ENCODE results near the gene MYL11.
"Not testable (repeated sequence)": the region's sequence is repeated elsewhere in the genome, so short reads cannot be mapped to it uniquely, and the experiment has no call there.

The MYL11 gene, protein sequence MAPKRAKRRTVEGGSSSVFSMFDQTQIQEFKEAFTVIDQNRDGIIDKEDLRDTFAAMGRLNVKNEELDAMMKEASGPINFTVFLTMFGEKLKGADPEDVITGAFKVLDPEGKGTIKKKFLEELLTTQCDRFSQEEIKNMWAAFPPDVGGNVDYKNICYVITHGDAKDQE

DNA sequence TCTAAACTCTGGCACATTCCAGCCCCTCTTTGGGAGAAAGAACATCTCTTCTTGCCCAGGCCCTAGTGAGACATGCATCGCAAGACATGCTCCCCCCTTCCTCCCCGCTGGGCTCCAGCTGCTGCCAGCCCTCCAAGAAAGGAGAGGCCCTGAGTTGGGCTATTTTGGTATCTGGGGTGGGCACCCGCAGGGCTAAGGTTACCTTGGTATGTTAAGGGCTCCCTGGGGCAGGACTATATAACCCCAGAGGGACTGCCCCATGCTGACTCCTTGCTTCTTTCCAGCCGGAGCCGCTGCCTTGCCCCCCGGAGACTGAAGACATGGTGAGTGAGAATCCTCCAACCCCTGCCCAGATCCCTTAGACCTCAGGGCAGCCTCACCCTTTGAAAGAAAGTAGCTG is at the start of gene MYL11:
Gene MYL11, plus strand, starts transcription at position 265 of the 400 bp plus-strand sequence. Its CDS starts 56 bp downstream, at position 321.
- no peak for DNase-seq (ENCODE audit: low read depth)

DNA sequence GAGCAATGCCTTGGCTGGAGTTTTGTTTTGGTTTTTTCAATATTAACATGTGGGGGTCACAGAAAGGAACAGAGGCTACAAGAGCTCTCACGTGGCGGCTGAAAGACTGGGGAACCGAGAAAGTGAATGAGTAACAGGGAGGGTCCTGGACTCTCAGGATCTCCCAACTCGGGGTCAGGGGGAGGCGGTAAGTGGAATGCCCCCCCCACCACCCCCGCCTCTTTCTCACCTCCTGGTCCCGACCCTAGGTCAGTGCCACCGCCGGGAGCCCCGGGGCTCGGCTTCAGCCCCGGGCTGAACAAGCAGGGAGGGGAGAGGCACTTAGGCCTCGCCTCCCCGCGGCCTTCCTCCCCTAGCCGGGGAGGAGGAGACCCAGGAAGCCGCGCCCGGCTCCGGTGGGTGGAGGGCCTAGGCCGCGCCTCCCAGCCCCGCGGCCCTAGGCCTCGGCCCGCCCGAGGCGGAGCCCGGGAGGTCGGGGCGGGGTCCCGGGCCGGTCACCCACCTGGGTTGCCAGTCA is 40.1 kb upstream of the MYL11 start:
- DNase-seq (ENCODE audit: low read depth), result peak; percentile 82

DNA sequence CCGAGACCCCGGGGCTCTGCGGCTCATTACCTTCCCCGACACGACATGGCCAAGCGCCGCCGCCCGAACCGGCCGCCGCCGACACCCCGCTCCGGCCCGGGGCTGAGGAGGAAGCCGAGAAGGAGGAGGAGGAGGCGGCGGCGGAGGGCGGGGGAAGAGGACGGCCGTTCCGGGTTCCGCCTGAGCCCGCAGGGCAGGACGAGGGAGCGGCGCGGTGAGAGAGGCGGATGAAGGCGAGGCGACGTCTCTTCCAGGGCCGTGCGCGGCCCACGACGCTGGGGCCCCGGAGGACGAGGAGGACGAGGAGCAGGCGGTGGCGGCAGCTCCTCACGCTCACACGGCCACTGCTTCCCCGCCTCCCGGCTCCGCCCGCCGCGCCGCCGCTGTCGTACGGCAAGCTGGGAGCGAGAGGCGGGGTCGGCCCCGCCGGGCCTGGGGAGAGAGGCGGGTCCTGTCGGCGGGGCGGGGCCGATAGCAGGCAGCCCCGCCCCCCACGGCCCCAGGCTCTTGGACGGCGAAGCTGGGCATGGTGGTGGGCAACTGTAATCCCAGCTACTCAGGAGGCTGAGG is 39.5 kb upstream of the MYL11 start:
- DNase-seq (ENCODE audit: low read depth), result peak; percentile 75

DNA sequence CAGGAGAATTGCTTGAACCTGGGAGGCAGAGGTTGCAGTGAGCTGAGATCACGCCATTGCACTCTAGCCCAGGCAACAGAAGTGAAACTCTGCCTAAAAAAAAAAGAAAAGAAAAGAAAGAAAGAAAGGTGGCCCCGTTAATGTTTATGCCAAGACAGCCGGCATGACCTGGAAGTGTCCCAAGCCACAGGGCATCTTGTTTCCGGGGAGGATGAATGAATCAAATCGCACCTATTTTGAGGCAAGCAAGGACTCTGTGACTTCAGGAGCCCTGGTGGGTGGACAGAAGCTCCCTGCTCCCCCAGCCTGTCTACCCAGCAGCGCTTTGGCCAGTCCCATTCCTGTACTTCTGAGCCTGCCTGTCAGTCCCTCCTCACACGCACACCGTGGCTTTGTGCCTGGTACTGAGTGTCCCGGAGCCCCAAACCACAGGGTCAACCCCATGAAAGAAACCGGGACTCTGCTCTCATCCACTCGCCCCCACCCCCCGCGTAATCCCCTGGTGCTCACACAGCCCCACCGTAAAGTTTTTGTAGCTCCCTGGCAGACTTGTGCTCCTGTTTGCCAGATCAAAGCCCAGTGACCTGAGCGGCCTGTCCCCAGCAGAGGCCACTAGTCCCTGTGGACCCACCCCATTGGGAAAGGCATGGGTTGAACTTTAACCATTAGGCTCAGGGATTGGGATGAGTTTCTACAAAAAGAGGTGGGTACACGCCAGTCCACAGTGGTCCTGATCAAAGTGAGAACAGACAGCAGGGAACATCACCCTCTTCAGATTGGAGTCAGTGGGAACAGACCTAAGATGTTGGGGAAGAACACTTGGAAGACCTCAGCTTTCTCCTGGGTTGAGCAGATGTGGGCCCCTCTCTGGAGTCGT is 38.8 kb upstream of the MYL11 start:
- peak; percentile 30 for DNase-seq (ENCODE audit: low read depth)

DNA sequence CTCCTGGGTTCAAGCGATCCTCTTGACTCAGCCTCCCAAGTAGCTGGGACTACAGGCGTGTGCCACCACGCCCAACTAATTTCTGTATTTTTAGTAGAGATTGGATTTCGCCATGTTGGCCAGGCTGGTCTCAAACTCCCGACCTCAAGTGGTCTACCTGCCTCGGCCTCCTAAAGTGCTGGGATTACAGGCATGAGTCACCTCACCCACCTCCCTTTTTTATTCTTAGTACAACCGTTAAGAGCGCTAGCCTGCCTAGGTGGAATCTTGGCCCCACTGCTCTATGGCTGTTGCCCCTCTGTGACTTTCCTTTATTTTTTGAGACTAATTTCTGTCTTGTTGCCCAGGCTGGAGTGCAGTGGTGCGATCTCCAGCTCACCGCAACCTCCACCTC is 36.6 kb upstream of the MYL11 start:
- not testable (repeated sequence) for DNase-seq (ENCODE audit: low read depth)

DNA sequence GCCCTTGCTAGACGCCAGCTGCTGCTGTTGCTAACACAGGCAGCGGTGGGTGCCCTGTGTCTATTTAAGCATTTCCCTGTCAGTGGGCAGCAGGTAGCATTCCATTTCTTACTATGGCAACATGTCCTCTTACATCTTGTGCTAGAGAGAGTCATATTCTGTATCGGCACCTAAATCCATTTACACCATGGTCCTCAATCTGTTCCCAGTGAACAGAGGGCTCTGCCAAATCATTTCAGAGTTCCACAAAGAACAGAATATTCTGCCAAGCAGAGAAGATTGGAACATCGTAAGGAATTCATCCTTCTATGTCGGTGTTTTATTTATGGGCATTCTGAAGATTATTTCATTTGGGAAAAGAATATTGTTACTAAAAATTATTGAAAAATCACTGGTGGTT is 35.9 kb upstream of the MYL11 start:
- not testable (repeated sequence) for DNase-seq (ENCODE audit: low read depth)

DNA sequence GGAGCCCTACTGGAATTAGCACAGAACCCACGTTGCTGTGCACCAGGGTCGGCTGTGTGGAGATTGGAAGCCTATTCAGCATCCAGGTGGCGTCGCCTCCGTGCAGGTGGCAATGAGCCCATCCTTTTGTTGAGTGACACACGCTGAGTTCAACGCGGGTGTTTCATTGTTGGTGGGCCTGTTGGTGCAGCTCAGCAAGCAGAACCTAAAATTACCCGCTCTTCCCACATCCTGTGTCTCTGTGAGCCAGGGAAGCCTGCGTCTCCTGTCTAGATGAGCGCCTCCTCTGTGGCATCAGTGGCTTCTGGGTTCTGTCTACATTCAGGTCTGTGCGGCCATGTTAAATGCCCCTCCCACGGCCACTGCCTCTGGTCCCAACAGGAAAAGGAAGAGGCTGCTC is 34.0 kb upstream of the MYL11 start:
- no peak for DNase-seq (ENCODE audit: low read depth)

DNA sequence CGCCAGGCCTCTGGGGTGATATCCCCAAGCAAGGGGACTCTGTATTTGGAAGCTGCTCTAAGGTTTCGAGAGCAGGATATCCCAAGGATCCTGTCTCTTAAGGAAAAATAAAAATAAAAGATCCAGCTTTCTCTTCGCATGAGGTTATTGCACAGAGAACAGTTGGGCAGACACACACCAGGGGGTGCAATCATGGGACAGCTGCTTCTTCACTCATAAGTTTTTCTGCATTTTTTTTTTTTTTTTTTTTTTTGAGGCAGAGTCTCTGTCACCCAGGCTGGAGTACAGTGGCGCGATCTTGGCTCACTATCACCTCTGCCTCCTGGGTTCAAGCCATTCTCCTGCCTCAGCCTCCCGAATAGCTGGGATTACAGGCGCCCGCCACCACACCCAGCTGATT is 32.6 kb upstream of the MYL11 start:
- DNase-seq (ENCODE audit: low read depth), result not testable (repeated sequence)

DNA sequence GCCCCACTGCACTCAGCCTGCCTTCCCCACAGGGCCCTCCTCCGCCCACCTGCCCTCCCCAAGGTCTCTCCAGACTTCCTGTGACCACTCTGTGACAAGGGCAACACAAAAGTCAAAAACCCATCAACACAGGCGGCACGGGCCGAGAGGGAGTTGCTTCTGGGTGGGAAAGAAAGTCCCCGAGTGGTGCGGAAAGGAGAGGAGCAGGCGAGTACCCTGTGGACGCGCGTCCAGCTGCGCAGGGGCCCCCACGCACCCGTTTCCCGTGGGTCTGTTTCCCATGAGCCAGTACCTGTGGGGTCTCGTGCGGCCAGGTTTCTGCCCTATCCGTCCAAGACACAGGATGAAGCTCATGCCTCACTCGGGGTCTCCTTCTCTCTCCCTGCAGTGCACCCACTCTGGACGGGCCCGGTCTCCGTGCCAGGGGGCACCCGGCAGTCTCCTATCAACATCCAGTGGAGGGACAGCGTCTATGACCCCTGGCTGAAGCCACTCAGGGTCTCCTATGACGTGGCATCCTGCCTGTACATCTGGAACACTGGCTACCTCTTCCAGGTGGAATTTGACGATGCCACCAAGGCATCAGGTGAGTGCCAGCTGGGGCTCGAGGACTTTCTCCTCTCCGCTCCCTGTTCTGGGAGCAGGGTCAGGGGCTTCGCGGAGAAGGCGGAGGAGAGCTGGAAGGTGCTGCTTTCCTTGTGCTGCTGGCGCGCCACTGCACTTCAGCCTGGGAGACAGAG is 31.7 kb upstream of the MYL11 start:
- no peak for DNase-seq (ENCODE audit: low read depth)

DNA sequence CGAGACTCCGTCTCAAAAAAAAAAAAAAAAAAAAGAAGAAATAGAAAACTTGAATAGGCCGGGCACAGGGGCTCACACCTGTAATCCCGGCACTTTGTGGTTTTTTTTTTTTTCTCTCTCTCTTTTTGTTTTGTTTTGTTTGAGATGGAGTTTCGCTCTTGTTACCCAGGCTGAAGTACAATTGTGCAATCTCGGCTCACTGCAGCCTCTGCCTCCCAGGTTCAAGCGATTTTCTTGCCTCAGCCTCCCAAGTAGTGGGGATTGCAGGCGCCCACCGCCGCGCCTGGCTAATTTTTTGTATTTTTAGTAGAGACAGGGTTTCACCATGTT is 31.1 kb upstream of the MYL11 start:
- not testable (repeated sequence) for DNase-seq (ENCODE audit: low read depth)

DNA sequence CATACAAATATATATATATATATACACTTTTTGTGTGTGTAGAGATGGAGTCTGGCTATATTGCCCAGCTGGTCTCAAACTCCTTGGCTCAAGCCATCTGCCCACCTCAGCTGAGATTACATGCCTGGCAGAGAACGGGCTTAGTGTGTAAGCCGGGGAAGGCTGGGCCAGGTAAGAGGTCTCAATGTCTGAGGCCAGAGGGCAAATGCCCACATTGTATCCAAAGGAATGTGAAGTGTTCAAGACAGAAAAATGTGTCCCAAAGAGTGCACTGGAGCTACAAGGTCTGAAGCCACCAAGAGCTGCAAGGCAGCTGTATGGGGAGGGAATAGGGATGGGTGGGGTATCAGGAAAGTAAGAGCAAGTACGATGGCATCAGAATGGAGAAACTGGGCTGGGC is 28.3 kb upstream of the MYL11 start:
- DNase-seq (ENCODE audit: low read depth), result no peak

DNA sequence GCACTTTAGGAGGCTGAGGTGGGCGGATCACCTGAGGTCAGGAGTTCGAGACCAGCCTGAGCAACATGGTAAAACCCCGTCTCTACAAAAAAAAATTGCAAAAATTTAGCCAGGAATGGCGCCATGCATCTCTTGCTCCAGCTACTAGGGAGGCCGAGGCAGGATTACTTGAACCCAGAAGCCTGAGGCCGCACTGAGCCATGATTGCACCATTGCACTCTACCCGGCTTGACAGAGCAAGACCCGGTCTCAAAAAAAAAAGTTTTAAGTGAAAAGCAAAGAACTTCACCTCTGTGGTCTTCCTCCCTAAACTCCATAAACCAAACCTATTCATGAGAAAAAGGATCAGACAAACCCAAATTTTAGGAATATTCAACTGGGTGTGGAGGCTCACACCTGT is 26.5 kb upstream of the MYL11 start:
- DNase-seq (ENCODE audit: low read depth), result no peak

DNA sequence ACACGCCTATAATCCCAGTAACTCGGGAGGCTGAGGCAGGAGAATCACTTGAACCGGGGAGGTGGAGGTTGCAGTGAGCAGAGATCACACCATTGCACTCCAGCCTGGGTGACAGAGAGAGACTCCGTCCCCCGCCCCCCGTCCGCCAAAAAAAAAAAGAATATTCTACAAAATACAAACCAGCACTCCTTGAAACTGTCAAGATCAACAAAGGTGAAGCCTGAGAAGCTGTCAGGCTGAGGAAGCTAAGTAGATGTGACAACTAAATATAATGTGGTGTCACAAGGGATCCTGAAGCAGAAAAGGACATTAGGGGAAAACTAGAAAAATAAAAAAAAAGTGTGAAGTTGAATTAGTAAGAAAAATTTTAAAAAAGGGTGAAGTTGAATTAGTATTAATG is 25.7 kb upstream of the MYL11 start:
- DNase-seq (ENCODE audit: low read depth), result no peak

DNA sequence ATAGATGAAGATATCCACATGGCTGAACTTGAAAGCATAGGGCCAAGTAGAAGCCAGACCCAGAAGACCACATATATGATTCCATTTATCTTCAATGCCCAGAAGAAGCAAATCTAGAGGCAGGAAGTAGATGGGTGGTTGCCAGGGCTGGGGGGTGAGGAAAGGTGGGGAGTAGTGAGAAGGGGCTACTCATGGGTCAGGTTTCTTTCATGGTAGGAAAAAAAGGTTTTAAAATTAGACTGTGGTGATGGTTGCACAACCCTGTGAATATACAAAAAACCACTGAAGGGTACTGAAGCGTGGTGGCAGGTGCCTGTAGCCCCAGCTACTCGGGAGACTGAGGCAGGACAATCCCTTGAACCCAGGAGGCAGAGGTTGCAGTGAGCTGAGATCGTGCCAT is 24.9 kb upstream of the MYL11 start:
- DNase-seq (ENCODE audit: low read depth), result no peak

DNA sequence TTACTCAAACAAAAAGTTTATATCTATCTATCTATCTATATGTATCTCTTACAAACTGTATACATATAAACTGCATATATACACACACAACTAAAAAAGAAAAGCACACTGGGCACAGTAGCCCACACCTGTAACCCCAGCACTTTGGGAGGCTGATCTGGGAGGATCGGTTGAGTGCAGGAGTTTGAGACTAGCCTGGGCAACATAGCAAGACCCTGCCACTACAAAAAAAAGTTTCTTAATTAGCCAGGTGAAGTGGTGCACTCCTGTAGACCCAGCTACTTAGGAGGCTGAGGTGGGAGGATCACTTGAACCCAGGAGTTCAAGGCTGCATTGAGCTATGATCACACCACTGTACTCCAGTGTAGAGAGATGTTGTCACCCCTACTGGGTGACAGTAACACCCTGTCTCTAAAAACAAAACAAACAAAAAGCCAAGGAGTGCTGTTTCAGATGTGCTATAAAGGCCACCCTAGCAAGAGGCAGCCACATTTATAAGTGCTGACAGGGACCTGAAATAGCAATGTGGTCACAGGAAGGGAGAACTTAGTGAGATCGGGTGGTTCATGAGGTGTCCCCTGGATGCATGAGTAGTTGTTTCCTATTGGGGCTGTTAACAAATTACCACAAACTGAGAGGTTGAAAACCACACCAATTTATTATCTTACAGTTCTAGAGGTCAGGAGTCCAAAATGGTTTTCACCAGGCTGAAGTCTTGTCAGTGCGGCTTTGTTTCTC is 24.3 kb upstream of the MYL11 start:
- DNase-seq (ENCODE audit: low read depth), result no peak

DNA sequence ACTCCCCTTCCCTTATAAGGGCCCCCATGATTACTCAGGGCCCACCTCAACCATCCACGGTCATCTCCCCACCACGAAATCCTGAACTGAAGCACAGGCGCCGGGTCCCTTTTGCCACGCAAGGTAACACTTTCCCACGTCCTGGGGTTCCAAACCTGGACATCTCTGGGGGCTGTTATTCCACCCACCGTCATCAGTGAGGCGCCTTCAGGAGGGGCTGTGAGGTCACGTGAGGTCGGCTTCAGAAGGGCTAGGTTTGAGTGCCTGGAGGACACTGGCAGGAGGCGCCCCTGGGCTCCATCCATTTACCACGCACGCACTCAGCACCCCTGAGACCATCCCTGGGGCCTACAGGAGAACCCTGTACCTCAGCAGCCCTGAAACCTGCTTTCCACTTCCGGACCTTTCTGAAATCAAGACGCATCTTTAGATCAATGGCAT is 23.6 kb upstream of the MYL11 start:
- DNase-seq (ENCODE audit: low read depth), result no peak

DNA sequence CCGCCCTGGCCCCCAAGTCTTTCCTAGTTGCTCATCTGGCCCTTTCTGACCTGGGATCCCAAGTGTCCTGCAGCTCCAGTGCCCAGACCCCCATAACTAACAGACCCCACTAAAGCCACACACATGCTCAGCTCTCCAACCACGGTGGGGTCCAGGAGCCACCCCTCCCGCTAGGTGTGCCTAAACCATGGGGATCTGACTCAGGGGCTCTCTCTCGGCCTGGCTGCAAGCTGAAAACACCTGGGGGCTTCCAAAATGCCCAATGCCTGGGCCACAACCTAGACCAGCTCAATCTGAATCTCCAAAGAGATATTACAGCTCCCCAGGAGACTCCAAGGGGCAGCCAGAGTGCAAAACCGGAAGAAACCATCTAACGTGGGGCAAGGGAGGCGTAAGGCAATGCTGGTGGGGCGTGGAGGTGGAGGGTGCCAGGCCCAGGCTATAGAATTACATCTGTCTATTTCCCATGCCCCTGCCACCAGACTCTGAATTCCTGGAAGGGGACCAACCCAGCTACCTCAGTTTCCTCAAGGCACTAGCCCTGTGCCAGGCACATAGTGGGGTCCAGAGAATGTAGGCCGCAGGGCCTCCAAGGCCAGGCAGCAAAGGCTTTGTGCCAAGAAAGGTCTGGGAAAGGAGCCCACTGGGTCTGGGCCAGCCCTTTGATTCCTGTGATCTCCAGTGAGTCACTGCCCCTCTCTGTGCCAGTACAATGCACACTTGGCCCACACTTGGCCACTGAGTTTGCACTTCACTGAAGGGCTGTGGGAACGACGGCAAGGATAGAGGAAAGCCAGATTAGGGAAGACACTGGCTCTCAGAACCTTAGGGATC is 22.8 kb upstream of the MYL11 start:
- peak; percentile 89 for DNase-seq (ENCODE audit: low read depth)

DNA sequence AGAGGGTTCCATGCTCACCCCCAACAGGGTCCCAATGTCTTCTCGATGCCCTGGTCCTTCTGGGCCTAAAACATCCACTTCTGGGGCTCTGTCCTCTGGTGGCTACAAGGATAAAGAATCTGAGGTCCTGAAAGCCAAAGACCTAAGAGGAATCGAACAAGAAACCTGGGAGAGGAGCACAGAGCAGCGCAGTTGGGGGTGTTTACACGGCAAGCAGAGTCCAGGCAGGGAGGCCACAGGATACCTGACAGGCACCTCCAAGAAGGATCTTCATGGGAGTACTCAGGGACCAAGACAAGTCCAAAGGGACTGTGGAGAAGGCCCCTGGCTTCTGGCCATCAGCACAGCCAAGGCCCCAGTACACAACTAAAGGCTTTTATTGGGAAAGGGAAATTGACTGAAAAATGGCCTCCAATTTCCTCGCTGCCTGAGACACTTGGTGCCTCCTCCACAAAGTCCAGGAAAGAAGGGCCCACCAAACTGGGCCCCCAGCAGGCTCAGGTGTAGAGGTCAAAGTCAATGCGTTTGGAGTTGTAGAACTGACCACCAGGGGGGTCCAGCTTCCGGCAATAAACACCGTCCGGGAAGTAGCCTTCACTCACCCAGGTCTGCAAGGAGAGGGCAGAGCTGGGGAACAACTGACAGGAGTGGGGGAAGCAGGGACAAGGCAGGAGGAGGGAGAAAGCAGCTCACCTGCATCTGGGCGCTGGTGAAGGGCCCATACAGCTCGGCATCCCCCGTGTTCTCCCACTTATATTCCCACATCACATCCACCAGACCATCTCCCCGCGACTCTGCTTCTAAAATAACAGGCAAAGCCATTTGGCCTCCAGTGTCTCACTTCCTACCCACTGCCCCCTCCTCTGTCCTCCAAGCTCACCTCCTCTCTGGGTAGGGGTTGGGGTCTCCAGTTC is 21.9 kb upstream of the MYL11 start:
- no peak for DNase-seq (ENCODE audit: low read depth)

DNA sequence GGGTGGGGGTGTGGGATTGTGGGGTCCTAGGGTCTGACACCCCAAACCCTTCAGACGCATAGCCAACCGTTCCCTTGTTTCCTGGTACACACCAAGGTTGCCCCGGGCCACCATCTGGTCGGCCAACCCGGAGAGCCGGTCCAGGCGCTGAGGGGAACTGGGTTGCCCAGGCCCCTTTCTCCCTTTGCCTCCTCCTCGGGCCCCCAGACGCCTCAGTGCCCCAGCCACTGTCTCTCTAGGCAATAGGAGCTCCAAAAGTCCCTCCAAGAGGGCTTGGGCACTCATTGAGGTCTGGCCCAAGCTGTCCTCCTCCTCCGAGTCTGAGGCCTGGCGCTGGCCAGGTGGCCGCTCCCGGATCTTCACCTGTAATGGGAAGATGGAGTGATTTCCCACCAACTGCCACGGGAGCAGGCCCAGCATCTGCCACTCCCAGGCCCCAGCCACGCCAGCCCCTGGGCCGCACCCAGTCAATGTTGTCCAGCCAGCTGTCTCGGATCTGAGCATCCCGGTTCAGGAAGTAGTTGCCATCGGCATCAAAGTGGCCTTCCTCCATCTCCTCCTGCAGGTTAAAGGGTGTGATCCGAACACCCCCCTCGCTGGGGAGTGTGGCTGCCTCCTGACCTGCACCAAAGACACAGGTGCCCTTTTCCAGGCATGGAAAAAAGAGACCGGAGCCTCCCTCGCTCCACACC is 21.0 kb upstream of the MYL11 start:
- no peak for DNase-seq (ENCODE audit: low read depth)

All from iris pigment epithelial cell (primary cell).